Hepatocyte (in vitro differentiated cells): ENCODE measurements around the gene GPANK1. TPM values are rescaled to one million over a fixed set of nuclear protein-coding genes. Genes with fewer than 3 reads are reported as not detected.

Experiments used
- DNase-seq: peaks from one replicate; pipeline ENCODE4 v3.0.0-alpha.2; 2016; ENCODE audit warnings: low spot score
- H2AFZ ChIP-seq: fragments of 200-600 bp; sonication (generic); 2 replicates; pipeline ENCODE4 v1.6.0; 2016; ENCODE audit warnings: antibody characterized with exemption, mild to moderate bottlenecking
- H3K27ac ChIP-seq: fragments of 200-600 bp; sonication (generic); 2 replicates; pipeline ENCODE4 v1.5.1; 2016; ENCODE audit warnings: mild to moderate bottlenecking
- H3K27me3 ChIP-seq: fragments of 200-600 bp; sonication (generic); 2 replicates; pipeline ENCODE4 v1.6.1; 2016
- H3K36me3 ChIP-seq: fragments of 200-600 bp; sonication (generic); replicated peaks from 2 replicates; pipeline ENCODE4 v1.5.1; 2016; ENCODE audit warnings: low read depth; ENCODE audit not compliant: insufficient read depth
- H3K4me1 ChIP-seq: fragments of 200-600 bp; sonication (generic); 2 replicates; pipeline ENCODE4 v1.5.1; 2016; ENCODE audit warnings: mild to moderate bottlenecking, moderate library complexity; ENCODE audit not compliant: insufficient read depth
- H3K4me2 ChIP-seq: fragments of 200-600 bp; sonication (generic); 2 replicates; pipeline ENCODE4 v1.6.0; 2016
- H3K4me3 ChIP-seq: fragments of 200-600 bp; sonication (generic); 2 replicates; pipeline ENCODE4 v1.5.1; 2016; ENCODE audit warnings: mild to moderate bottlenecking
- H3K79me2 ChIP-seq: fragments of 200-600 bp; sonication (generic); 2 replicates; pipeline ENCODE4 v1.6.0; 2017; ENCODE audit warnings: mild to moderate bottlenecking
- H3K9me2 ChIP-seq: fragments of 200-600 bp; sonication (generic); replicated peaks from 2 replicates; pipeline ENCODE4 v1.6.0; 2017; ENCODE audit warnings: mild to moderate bottlenecking; ENCODE audit not compliant: insufficient read depth
- H3K9me3 ChIP-seq: fragments of 200-600 bp; sonication (generic); 2 replicates; pipeline ENCODE4 v1.5.1; 2016; ENCODE audit warnings: low read depth, mild to moderate bottlenecking
- H4K20me1 ChIP-seq: fragments of 200-600 bp; sonication (generic); 2 replicates; pipeline ENCODE4 v1.6.0; 2016; ENCODE audit warnings: mild to moderate bottlenecking; ENCODE audit not compliant: insufficient read depth, poor library complexity, severe bottlenecking
- EZH2 ChIP-seq: fragments of 200-600 bp; sonication (generic); IDR thresholded peaks from 2 replicates; pipeline ENCODE4 v1.6.1; 2016; ENCODE audit warnings: antibody characterized with exemption, mild to moderate bottlenecking, borderline replicate concordance
- EZH2phosphoT487 ChIP-seq: fragments of 200-600 bp; sonication (generic); IDR thresholded peaks from one replicate; pipeline ENCODE4 v1.6.1; 2018; ENCODE audit warnings: antibody characterized with exemption, mild to moderate bottlenecking, low read depth, moderate library complexity; ENCODE audit not compliant: unreplicated experiment, severe bottlenecking
- whole genome bisulfite sequencing: methylation state at CpG from one replicate; pipeline ENCODE4 v1.1.6; 2016; ENCODE audit warnings: low lambda C conversion rate; ENCODE audit errors: missing lambda C conversion rate; 5-methylcytosine and 5-hydroxymethylcytosine counted together
- polyA plus RNA-seq: library from polyadenylated mRNA; unstranded; fragments of >200 nt; fragmentation: Nextera tagmentation; extraction: Ambion mirVana; gene quantifications from 2 replicates; pipeline ENCODE4 v1.2.1, GENCODE V29; 2016
- total RNA-seq: library from RNA; depleted of rRNA; stranded (reverse); fragments of >200 nt; gene quantifications from 2 replicates; pipeline ENCODE4 v1.2.3, GENCODE V29; 2014
- TF ChIP-seq, protein P1 (sequence below): fragments of 200-600 bp; sonication (generic); IDR thresholded peaks from 2 replicates; pipeline ENCODE4 v1.5.1; 2016; ENCODE audit warnings: antibody characterized with exemption, mild to moderate bottlenecking; ENCODE audit not compliant: poor library complexity

Gene GPANK1
- total and polyA plus RNA-seq, 2 experiments from 2014 or later, result 18.1 to 23.8 TPM

DNA sequence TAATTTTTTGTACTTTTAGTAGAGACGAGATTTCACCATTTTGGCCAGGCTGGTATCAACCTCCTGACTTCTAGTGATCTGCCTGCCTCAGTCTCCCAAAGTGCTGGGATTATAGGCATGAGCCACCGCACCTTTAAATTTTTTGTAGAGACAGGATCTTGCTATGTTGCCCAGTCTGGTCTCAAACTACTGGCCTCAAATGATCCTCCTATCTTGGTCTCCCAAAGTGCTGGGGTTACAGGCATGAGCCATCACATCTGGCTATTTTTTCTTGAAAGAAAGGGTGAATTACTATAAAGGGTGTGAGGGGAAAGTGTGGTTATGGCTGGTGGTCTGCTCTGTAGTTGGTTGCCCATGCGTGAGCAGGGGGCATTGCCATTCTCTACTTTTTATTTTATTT lies 43.4 kb upstream of the GPANK1 start:
- H3K4me3 ChIP-seq, result no peak overlapping the region
- H3K4me1 ChIP-seq, result peaks cover 5% of the 10 kb centered on the region
- H3K36me3 ChIP-seq, result no peaks in the 10 kb centered on the region
- H3K79me2 ChIP-seq, result no peaks in the 10 kb centered on the region
- no peak for DNase-seq
- no peaks in the 10 kb centered on the region for H3K27me3 ChIP-seq
- WGBS, result 99% methylated on average over 3 of the region's 3 CpGs
- H3K4me2 ChIP-seq, result no peak overlapping the region
- H4K20me1 ChIP-seq, result no peaks in the 10 kb centered on the region
- no peak overlapping the region for H2AFZ ChIP-seq
- no peak for TF ChIP-seq EZH2
- TF ChIP-seq, protein P1, sequence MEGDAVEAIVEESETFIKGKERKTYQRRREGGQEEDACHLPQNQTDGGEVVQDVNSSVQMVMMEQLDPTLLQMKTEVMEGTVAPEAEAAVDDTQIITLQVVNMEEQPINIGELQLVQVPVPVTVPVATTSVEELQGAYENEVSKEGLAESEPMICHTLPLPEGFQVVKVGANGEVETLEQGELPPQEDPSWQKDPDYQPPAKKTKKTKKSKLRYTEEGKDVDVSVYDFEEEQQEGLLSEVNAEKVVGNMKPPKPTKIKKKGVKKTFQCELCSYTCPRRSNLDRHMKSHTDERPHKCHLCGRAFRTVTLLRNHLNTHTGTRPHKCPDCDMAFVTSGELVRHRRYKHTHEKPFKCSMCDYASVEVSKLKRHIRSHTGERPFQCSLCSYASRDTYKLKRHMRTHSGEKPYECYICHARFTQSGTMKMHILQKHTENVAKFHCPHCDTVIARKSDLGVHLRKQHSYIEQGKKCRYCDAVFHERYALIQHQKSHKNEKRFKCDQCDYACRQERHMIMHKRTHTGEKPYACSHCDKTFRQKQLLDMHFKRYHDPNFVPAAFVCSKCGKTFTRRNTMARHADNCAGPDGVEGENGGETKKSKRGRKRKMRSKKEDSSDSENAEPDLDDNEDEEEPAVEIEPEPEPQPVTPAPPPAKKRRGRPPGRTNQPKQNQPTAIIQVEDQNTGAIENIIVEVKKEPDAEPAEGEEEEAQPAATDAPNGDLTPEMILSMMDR, result no peak
- no peak for TF ChIP-seq EZH2phosphoT487
- no peaks in the 10 kb centered on the region for H3K9me2 ChIP-seq
- no peaks in the 10 kb centered on the region for H3K9me3 ChIP-seq
- H3K27ac ChIP-seq, result no peak overlapping the region

DNA sequence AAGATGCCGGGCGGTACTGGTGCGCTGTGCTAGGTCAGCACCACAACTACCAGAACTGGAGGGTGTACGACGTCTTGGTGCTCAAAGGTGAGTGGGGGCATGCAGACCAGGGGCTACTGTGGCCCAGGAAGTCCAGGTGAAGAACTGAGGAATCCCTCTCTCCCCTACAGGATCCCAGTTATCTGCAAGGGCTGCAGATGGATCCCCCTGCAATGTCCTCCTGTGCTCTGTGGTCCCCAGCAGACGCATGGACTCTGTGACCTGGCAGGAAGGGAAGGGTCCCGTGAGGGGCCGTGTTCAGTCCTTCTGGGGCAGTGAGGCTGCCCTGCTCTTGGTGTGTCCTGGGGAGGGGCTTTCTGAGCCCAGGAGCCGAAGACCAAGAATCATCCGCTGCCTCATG lies 42.9 kb upstream of the GPANK1 start:
- no peak for DNase-seq
- Histone ChIP-seq H3K4me3 (no peak overlapping the region), H3K36me3 (no peaks in the 10 kb centered on the region), H2AFZ (no peak overlapping the region), H3K27me3 (no peaks in the 10 kb centered on the region), H3K9me3 (no peaks in the 10 kb centered on the region), H3K4me1 (peaks cover 5% of the 10 kb centered on the region), H3K4me2 (no peak overlapping the region), H3K79me2 (peaks cover 1% of the 10 kb centered on the region), H3K27ac (no peak overlapping the region), H3K9me2 (no peaks in the 10 kb centered on the region), H4K20me1 (no peaks in the 10 kb centered on the region)
- 91% methylated on average over 8 of the region's 10 CpGs for WGBS
- TF ChIP-seq, protein P1, result no peak
- TF ChIP-seq EZH2, result no peak
- TF ChIP-seq EZH2phosphoT487, result no peak

DNA sequence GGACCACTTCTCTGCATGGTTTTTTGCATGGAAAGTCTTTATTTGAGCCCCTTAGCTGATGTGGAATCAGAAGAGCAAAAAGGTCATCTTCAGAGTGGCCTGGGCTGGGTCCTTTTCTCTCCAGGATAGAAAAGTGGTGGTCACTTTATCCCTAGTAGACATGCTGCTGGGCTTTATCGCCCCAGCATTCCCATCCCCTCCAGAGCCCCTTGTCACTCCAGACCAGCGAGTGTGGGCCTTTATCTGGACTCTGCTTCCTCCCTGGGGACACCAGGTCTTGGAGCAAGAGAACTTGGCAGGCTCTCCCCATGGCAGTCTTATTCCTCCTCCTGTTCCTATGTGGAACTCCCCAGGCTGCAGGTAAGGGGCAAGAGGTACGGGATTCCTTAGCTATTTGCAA lies 41.8 kb upstream of the GPANK1 start, which contains the start of gene LY6G6F:
Gene LY6G6F, plus strand, starts transcription at position 268 of the 400 bp plus-strand sequence. Its CDS starts 41 bp downstream, at position 309.
- TF ChIP-seq EZH2 (no peak), EZH2phosphoT487 (no peak)
- TF ChIP-seq, protein P1, result no peak
- no peak within 1 kb of the TSS for H3K27ac ChIP-seq
- H4K20me1 ChIP-seq, result no peaks in the 10 kb centered on the region
- peaks cover 12% of the 10 kb centered on the region for H3K79me2 ChIP-seq
- DNase-seq, result no peak
- H3K4me1 ChIP-seq, result peaks cover 11% of the 10 kb centered on the region
- no peaks in the 10 kb centered on the region for H3K27me3 ChIP-seq
- H3K4me2 ChIP-seq, result no peak within 1 kb of the TSS
- H3K9me3 ChIP-seq, result no peaks in the 10 kb centered on the region
- WGBS, result 80% methylated on average over 3 of the region's 3 CpGs
- no peak within 1 kb of the TSS for H2AFZ ChIP-seq
- no peaks in the 10 kb centered on the region for H3K36me3 ChIP-seq
- H3K9me2 ChIP-seq, result no peaks in the 10 kb centered on the region
- H3K4me3 ChIP-seq, result no peak within 1 kb of the TSS

DNA sequence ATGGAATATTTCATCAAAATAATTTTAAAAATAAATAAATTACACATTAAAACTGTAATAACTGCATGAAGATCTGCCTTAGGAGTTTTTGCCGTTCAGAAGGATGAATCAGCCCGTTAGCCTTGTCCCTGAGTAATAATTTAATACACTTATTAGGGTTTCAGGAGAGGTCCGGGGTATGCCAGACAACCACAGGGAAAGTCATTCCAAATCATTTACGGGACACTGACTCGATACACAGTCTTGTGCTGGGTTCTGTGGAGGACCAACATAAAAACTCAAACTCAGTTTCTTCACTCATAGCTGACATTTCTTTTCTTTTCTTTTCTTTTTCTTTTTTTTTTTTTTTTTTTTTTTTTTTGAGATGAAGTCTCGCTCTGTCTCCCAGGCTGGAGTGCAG lies 41.1 kb upstream of the GPANK1 start:
- WGBS, result 93% methylated on average over 5 of the region's 6 CpGs

More for the DNA sequence above, 41.1 kb upstream of the GPANK1 start:
- TF ChIP-seq, protein P1, result no peak
- no peak for TF ChIP-seq EZH2phosphoT487
- no peak for TF ChIP-seq EZH2
- Histone ChIP-seq H3K4me1 (peaks cover 18% of the 10 kb centered on the region), H3K36me3 (no peaks in the 10 kb centered on the region), H4K20me1 (no peaks in the 10 kb centered on the region), H3K4me2 (no peak overlapping the region), H3K4me3 (no peak overlapping the region), H3K27ac (no peak overlapping the region), H2AFZ (no peak overlapping the region), H3K9me3 (no peaks in the 10 kb centered on the region), H3K79me2 (peaks cover 19% of the 10 kb centered on the region), H3K9me2 (no peaks in the 10 kb centered on the region), H3K27me3 (no peaks in the 10 kb centered on the region)
- no peak for DNase-seq
